BE2C (cell line): Measurements from ENCODE around the gene ZNF346.

Experiments used
- DNase-seq: peaks from one replicate; pipeline ENCODE4 v3.0.0-alpha.2; 2020
- H3K27me3 ChIP-seq: fragments of 250-450 bp; sonication (Bioruptor Pico); 2 replicates; pipeline ENCODE4 v1.5.1; 2020; ENCODE audit warnings: mild to moderate bottlenecking
- H3K36me3 ChIP-seq: fragments of 250-450 bp; sonication (Bioruptor Pico); 2 replicates; pipeline ENCODE4 v1.5.1; 2020; ENCODE audit warnings: mild to moderate bottlenecking
- H3K4me1 ChIP-seq: fragments of 250-450 bp; sonication (Bioruptor Pico); 2 replicates; pipeline ENCODE4 v1.5.1; 2020
- H3K4me3 ChIP-seq: 2 replicates; pipeline ENCODE4 v1.5.1; 2011; ENCODE audit warnings: low read depth, low read length
- H3K9me3 ChIP-seq: fragments of 250-450 bp; sonication (Bioruptor Pico); 2 replicates; pipeline ENCODE4 v1.5.1; 2020
- CTCF ChIP-seq: IDR thresholded peaks from 2 replicates; pipeline ENCODE4 v1.5.1; 2012; ENCODE audit warnings: mild to moderate bottlenecking, low read depth, low read length

The ZNF346 gene

DNA sequence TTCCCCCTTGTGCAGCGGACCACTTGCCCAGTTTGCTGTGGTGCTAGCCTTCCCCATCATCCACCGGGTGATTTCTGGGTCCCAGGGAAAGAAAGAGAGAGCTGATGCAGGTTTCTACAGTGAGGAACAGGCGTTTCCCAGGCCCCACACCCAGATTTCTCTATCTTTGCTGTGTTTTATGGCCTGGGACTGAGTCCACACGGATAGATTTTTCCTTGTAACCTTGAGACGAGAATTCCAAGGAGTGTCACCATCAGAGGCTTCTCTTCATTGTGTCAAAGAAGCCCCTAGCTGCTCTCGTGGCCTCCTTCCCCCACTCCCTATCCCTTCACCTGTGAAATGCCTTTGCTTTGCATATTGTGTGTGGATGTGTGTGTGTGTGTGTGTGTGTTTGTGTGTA, 43.0 kb downstream of the ZNF346 start:
- no peaks in the 10 kb centered on the region for H3K27me3 ChIP-seq
- H3K9me3 ChIP-seq = no peaks in the 10 kb centered on the region
- no peak for TF ChIP-seq CTCF
- H3K36me3 ChIP-seq = peaks cover 10% of the 10 kb centered on the region
- no peaks in the 10 kb centered on the region for H3K4me1 ChIP-seq
- no peak for DNase-seq
- no peak overlapping the region for H3K4me3 ChIP-seq

DNA sequence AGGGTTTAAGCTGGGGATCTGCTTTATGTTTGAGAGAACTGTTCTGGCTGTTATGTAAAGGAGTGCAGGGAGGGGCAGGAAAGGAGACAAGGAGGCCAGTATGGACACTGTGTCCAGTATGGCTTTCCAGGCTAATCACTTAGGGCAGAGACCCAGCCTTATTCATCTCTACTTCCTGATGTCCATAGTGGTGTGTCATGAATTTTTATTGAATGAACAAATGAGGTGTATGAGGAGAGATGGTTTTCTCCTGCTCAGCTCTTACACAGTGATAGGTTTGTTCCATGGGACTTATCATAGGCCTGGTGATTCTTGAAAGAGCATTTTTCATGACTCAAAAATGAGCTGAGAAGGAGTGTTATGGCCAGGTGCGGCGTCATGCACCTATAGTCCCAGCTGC, 43.7 kb downstream of the ZNF346 start:
- H3K27me3 ChIP-seq = no peaks in the 10 kb centered on the region
- H3K4me3 ChIP-seq = no peak overlapping the region
- TF ChIP-seq CTCF = no peak
- no peaks in the 10 kb centered on the region for H3K9me3 ChIP-seq
- no peaks in the 10 kb centered on the region for H3K4me1 ChIP-seq
- peaks cover 10% of the 10 kb centered on the region for H3K36me3 ChIP-seq
- DNase-seq = no peak

GRCh38 chr5:177067503-177067902, 45.0 kb downstream of the ZNF346 start:
- H3K36me3 ChIP-seq = peaks cover 10% of the 10 kb centered on the region
- no peaks in the 10 kb centered on the region for H3K4me1 ChIP-seq
- no peaks in the 10 kb centered on the region for H3K27me3 ChIP-seq
- DNase-seq = no peak
- no peak overlapping the region for H3K4me3 ChIP-seq
- no peak for TF ChIP-seq CTCF
- H3K9me3 ChIP-seq = no peaks in the 10 kb centered on the region

DNA sequence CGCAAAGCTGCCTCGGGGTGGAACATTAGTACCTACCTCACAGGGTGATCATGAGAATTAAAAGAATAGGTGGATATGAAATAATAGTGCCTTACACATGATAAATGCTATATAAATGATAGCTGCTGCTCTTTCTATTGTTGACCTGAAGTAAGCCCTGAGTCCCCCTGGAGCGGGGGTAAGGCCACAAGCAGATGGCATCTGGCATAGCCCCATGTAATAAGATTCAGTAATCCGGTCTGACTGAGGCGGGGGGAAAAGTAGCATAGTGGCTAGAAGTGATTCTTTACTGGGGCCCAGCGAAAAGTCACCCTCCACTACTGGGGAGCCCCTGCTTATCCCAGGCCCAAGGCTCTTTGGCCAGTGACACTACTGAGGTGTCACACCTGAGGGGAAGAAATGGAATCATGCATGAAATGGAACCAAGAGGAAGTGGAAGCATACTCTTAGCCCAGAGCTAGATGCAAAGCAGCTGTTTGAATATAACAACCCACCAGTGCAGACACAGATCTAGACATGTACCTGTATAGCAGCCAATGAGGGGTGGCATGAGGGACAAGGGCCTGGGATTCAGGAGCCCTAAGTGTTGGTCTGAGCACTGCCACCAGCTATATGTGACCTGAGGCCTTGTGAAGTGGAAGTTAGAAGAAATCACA, 48.2 kb downstream of the ZNF346 start:
- no peaks in the 10 kb centered on the region for H3K36me3 ChIP-seq
- H3K4me3 ChIP-seq = no peak overlapping the region
- H3K9me3 ChIP-seq = no peaks in the 10 kb centered on the region
- no peak for DNase-seq
- H3K4me1 ChIP-seq = no peaks in the 10 kb centered on the region
- no peaks in the 10 kb centered on the region for H3K27me3 ChIP-seq
- no peak for TF ChIP-seq CTCF

DNA sequence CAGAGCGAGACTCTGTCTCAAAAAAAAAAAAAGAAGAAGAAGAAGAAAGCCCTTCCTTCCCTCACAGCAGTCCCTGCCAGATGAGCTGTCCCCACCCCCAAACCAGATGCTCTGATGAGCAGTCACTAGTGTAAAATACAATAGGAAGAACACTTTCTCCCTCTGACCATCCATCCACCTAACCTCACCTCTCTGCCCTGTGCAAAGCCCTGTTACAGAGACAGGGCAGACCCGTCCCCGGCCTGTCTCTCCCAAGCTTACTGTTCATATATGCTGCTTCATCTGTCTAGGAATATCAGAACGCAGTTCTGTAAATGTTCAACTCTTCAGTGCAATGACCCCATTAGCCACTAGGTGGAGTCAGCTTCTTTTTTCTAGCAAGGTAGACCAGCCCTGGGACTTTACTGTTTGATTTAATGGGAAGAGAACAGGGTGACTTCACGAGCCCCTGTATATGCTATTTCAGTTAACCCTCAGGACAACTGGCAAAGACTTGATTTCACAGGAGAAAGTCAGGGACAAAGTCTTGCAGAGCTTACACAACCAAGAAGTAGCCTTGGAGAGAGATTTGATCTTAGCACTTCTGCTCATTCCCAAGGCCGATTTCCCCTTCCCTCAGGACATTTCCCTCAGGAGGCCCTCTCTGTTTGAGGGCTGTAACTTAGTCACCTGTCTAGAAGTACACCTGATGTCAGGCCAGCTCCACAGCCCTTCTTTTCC, 49.3 kb downstream of the ZNF346 start:
- TF ChIP-seq CTCF = peak; percentile 93
- H3K4me3 ChIP-seq = no peak overlapping the region
- H3K36me3 ChIP-seq = no peaks in the 10 kb centered on the region
- no peaks in the 10 kb centered on the region for H3K4me1 ChIP-seq
- no peaks in the 10 kb centered on the region for H3K27me3 ChIP-seq
- peak; percentile 85 for DNase-seq
- no peaks in the 10 kb centered on the region for H3K9me3 ChIP-seq

DNA sequence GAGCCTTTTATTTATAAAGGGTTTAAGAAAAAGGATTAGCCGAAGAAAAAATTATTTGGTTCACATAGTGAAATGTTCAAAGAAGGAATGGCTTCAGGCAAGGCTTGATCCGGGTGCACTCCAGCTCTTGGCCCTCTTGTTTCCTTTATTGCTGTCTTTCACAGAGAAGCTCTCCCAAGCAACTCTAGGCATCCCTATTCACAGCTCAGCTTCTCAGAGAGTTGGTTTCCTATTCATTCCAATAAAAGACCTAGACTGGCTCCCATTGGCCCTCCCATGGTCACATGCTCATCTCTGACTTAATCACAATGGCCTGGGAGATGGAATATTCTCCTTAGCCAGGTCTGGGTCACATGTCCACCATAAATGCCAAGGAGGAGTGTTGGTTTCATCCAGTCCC, 54.8 kb downstream of the ZNF346 start:
- H3K4me3 ChIP-seq = no peak overlapping the region
- no peaks in the 10 kb centered on the region for H3K4me1 ChIP-seq
- no peaks in the 10 kb centered on the region for H3K27me3 ChIP-seq
- no peaks in the 10 kb centered on the region for H3K9me3 ChIP-seq
- no peaks in the 10 kb centered on the region for H3K36me3 ChIP-seq
- no peak for DNase-seq
- no peak for TF ChIP-seq CTCF
